Heart right ventricle (tissue), 16 donors: ENCODE data around the gene ZNF550. TPM values are rescaled to one million over a fixed set of nuclear protein-coding genes. Genes with fewer than 3 reads are reported as not detected.
"Not testable (repeated sequence)": the region's sequence is repeated elsewhere in the genome, so short reads cannot be mapped to it uniquely, and the experiment has no call there.

ENCODE experiments used
- ATAC-seq, 8 donors: fragments of 200-7000 bp; cut with Tn5 transposase; one replicate each; pipeline ENCODE4 v1.9.1; 2020; ENCODE audit warnings: mild to moderate bottlenecking in 8 of 8, moderate library complexity in 8 of 8, moderate number of reproducible peaks in 1 of 8
- DNase-seq, 2 donors: peaks; one replicate each; pipeline ENCODE4 v3.0.0-alpha.2; 2020
- H3K27ac ChIP-seq, 10 donors: fragments of 200-600 bp; sonication (generic) in 2 of 10; one replicate each; pipeline versions ENCODE4 v1.5.0 to v1.8.0; 2020 to 2022; ENCODE audit warnings: mild to moderate bottlenecking in 3 of 10
- H3K27me3 ChIP-seq, 7 donors: fragments of 200-600 bp; one replicate each; pipeline ENCODE4 v1.8.0; 2021 to 2022; ENCODE audit warnings: mild to moderate bottlenecking in 2 of 7
- H3K36me3 ChIP-seq, 9 donors: fragments of 200-600 bp; sonication (generic) in 1 of 9; one replicate each; pipeline versions ENCODE4 v1.5.0 to v1.8.0; 2020 to 2022; ENCODE audit warnings: mild to moderate bottlenecking in 2 of 9
- H3K4me1 ChIP-seq, 9 donors: fragments of 200-600 bp; sonication (generic) in 1 of 9; one replicate each; pipeline versions ENCODE4 v1.5.0 to v1.8.0; 2020 to 2022; ENCODE audit warnings: mild to moderate bottlenecking in 4 of 9
- H3K4me3 ChIP-seq, 10 donors: fragments of 200-600 bp; sonication (generic) in 2 of 10; one replicate each; pipeline versions ENCODE4 v1.5.0 to v1.8.0; 2020 to 2022; ENCODE audit warnings: mild to moderate bottlenecking in 7 of 10, moderate library complexity in 2 of 10
- H3K9me3 ChIP-seq, 11 donors: fragments of 200-600 bp in 10 of 11; sonication (generic) in 2 of 11; one replicate each; pipeline versions ENCODE4 v1.5.0 to v1.8.0; 2013 to 2022; ENCODE audit warnings: mild to moderate bottlenecking in 2 of 11, control low read depth in 1 of 11, moderate library complexity in 1 of 11
- WGBS, 2 donors: extraction: QIAGEN DNeasy Blood & Tissue Kit; methylation state at CpG; one replicate each; pipeline ENCODE4 v1.1.7; 2013; ENCODE audit warnings: inconsistent platforms in 1 of 2; 5-methylcytosine and 5-hydroxymethylcytosine counted together
- intact Hi-C, 10 donors: fragments of 100-400 bp; cut with DNase I; formaldehyde crosslinking; loops; one replicate each; pipeline versions ENCODE4 v1.11.1 to v1.14.2; 2022
- polyA plus RNA-seq, 2 donors: library from polyadenylated mRNA; stranded (reverse); fragments of 200-250 nt; gene quantifications; one replicate each; pipeline ENCODE4 v1.2.3, GENCODE V29; 2013
- total RNA-seq, 10 donors: library from RNA; stranded (reverse); fragmentation: NEBNext Ultra II Directional in 3 of 10; extraction: Animal tissue kit (Norgen Biotek cat#: 25700) in 3 of 10; gene quantifications; one replicate each; pipeline versions ENCODE4 v1.2.1 to v1.2.4, GENCODE V29; 2021 to 2023
- TF ChIP-seq, protein P1 (sequence below), 9 donors: fragments of 200-600 bp; sonication (generic) in 2 of 9; IDR thresholded peaks; one replicate each; pipeline versions ENCODE4 v1.5.0 to v1.8.0; 2021 to 2022; ENCODE audit warnings: antibody characterized with exemption in 9 of 9, mild to moderate bottlenecking in 5 of 9, moderate library complexity in 1 of 9
- donor health status: Arrhythmogenic right ventricular cardiomyopathy.
- donor health status: ischemic (EF 13 %, LVEDD 7.1; RV severe dilation, severe dysfunction).
- donor health status: healthy with polysubstance abuse.
- donor health status: DM: no; HTN: yes; CAD: no.
- donor health status: DM: no; HTN: no; CAD: no.
- donor health status: ischemic (EF 25% LVEDD 6.9; RV normal size, moderate dysfunction).
- donor health status: ischemic (EF 25% LVEDD 5.7; RV mildly dilated, moderate dysfunction).
- donor health status: healthy.
- donor health status: DM: yes; HTN: yes; CAD: no.
- donor health status: Ischemic cardiomyopathy.
- donor health status: ischemic (EF 35%, LVEDD 5.7; RV mildly dilated, moderate dysfunction).
- donor health status: nonischemic (EF 11% LVEDD 7.7; RV severe dilation, severe dysfunction).
- donor health status: DM: yes; HTN: yes; CAD: no.
- donor health status: PGD.
- donor health status: ischemic (EF 29% LVEDD 5.4; RV normal size, mild dysfunction).
- donor health status: nonischemic (EF 23%, LVEDD 6.1; RV moderate dilation, normal function).

ZNF550 gene
- total and polyA plus RNA-seq, 12 donors, result 3.3 to 9.7 (median 7.3) TPM

DNA sequence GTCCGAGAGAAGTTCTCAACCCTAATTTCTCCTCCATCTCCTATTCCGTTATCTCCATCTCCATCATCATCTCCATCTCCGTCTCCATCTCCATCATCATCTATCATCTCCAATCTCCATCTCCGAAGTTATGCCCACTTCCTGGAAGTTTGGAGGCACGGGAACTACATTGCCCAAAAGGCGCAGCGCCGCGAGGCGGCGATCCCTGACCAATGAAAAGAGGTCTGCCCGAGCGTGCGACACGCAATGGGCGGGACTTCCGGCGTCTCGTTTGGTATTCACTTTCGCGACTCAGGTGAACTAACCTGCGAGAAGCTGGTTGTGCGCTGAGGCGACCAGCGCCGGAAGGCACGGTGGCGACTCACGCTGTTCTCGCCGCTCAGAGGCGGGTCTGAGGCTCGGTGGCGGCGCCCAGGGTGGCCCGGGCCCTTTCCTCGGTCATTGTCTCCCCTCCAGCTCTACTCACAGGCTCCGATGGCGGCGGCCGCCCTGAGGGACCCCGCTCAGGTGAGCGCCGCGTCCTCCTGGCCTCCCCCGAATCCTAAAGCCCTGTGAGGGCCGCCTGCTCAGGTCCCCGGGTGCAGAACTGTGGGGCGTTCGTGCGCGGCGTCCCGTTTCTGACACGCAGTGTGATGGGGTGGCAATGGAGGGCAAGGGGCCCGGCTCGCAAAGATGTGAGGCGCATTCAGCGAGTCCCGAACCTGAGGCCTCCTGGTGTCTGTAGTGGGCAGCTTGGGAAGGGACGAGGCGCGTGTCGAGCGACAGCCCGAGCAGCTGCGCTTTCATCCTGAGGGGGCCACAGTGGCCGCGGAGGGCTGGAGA is 72.0 kb downstream of the ZNF550 start, which contains the start of gene ZNF419:
ZNF419 (plus strand) TSS at position 274 of the 822 bp plus-strand sequence; CDS start at position 475, 201 bp downstream.
- Histone ChIP-seq H3K36me3 (peaks cover 0 to 27% (median 8%) of the 10 kb centered on the region in 9 donors), H3K4me3 (peak within 1 kb of the TSS; percentile 64 to 100 (median 97)), H3K27ac (peak within 1 kb of the TSS; percentile 56 to 89 (median 76)), H3K9me3 (peaks cover 0 to 15% (median 0%) of the 10 kb centered on the region in 11 donors), H3K4me1 (peaks cover 6 to 11% (median 8%) of the 10 kb centered on the region in 9 donors)
- peak; percentile 92 to 94 for DNase-seq
- TF ChIP-seq, protein P1, sequence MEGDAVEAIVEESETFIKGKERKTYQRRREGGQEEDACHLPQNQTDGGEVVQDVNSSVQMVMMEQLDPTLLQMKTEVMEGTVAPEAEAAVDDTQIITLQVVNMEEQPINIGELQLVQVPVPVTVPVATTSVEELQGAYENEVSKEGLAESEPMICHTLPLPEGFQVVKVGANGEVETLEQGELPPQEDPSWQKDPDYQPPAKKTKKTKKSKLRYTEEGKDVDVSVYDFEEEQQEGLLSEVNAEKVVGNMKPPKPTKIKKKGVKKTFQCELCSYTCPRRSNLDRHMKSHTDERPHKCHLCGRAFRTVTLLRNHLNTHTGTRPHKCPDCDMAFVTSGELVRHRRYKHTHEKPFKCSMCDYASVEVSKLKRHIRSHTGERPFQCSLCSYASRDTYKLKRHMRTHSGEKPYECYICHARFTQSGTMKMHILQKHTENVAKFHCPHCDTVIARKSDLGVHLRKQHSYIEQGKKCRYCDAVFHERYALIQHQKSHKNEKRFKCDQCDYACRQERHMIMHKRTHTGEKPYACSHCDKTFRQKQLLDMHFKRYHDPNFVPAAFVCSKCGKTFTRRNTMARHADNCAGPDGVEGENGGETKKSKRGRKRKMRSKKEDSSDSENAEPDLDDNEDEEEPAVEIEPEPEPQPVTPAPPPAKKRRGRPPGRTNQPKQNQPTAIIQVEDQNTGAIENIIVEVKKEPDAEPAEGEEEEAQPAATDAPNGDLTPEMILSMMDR (IDR thresholded peaks at IDR 0.05), result peak in 3 of 9 donors; percentile 23 to 40 (median 24)
- peak; percentile 97 to 99 (median 98) for ATAC-seq
- intact Hi-C loops, H3K27me3 ChIP-seq: not testable (repeated sequence)
- WGBS, 2 donors, result 1% methylated on average over 55 to 58 of the region's 69 CpGs

Other genes with a start within 250 kb of the ZNF550 start
- 1 to 10 TPM; 5.5 to 9.2 (median 7.0) TPM for gene ZNF543, start 239.4 kb downstream of the ZNF550 start, total RNA-seq
- 1 to 10 TPM in 1 of 2 donors, under 1 TPM in 1; 0.86 to 2.1 TPM for gene ZNF543, start 239.4 kb downstream of the ZNF550 start, polyA plus RNA-seq
- gene ZNF304, start 208.6 kb downstream of the ZNF550 start, total RNA-seq, result 10 to 100 TPM in 8 of 10 donors, 1 to 10 TPM in 2; 8.0 to 15.7 (median 11.4) TPM
- gene ZNF304, start 208.6 kb downstream of the ZNF550 start, polyA plus RNA-seq, result 1 to 10 TPM; 3.4 to 3.7 TPM
- gene TRAPPC2B, start 196.3 kb downstream of the ZNF550 start, total RNA-seq, result 10 to 100 TPM in 7 of 10 donors, 1 to 10 TPM in 3; 8.1 to 18.8 (median 11.4) TPM
- 10 to 100 TPM; 31.8 to 37.5 TPM for gene TRAPPC2B, start 196.3 kb downstream of the ZNF550 start, polyA plus RNA-seq
- 1 to 10 TPM; 2.0 to 4.2 (median 2.8) TPM for gene ZNF547, start 196.3 kb downstream of the ZNF550 start, total RNA-seq
- 1 to 10 TPM; 1.4 to 4.2 TPM for gene ZNF547, start 196.3 kb downstream of the ZNF550 start, polyA plus RNA-seq
- 10 to 100 TPM; 12.7 to 18.8 (median 14.2) TPM for gene ZNF548, start 170.0 kb downstream of the ZNF550 start, total RNA-seq
- gene ZNF548, start 170.0 kb downstream of the ZNF550 start, polyA plus RNA-seq, result 1 to 10 TPM; 5.3 to 7.8 TPM
- 10 to 100 TPM in 5 of 10 donors, 1 to 10 TPM in 5; 7.7 to 11.6 (median 10.0) TPM for gene ZNF17, start 148.7 kb downstream of the ZNF550 start, total RNA-seq
- 1 to 10 TPM; 3.4 to 4.2 TPM for gene ZNF17, start 148.7 kb downstream of the ZNF550 start, polyA plus RNA-seq
- 1 to 10 TPM; 1.7 to 7.7 (median 2.4) TPM for gene ZNF749, start 124.5 kb downstream of the ZNF550 start, total RNA-seq
- gene ZNF749, start 124.5 kb downstream of the ZNF550 start, polyA plus RNA-seq, result 10 to 100 TPM in 1 of 2 donors, 1 to 10 TPM in 1; 2.9 to 12.8 TPM
- 1 to 10 TPM; 1.9 to 6.5 (median 4.5) TPM for gene VN1R1, start 102.7 kb downstream of the ZNF550 start, total RNA-seq
- gene VN1R1, start 102.7 kb downstream of the ZNF550 start, polyA plus RNA-seq, result 1 to 10 TPM in 1 of 2 donors, under 1 TPM in 1; 0.88 to 1.8 TPM
- 10 to 100 TPM; 18.6 to 27.4 (median 23.2) TPM for gene ZNF772, start 82.3 kb downstream of the ZNF550 start, total RNA-seq
- 1 to 10 TPM; 2.4 to 2.7 TPM for gene ZNF772, start 82.3 kb downstream of the ZNF550 start, polyA plus RNA-seq
- gene ZNF419, start 72.1 kb downstream of the ZNF550 start, total RNA-seq, result 1 to 10 TPM; 5.4 to 9.1 (median 7.8) TPM
- gene ZNF419, start 72.1 kb downstream of the ZNF550 start, polyA plus RNA-seq, result 1 to 10 TPM; 5.0 to 9.2 TPM
- gene ZNF773, start 59.9 kb downstream of the ZNF550 start, total RNA-seq, result 1 to 10 TPM; 3.1 to 6.4 (median 5.0) TPM
- 1 to 10 TPM; 2.4 to 3.2 TPM for gene ZNF773, start 59.9 kb downstream of the ZNF550 start, polyA plus RNA-seq
- gene ZNF549, start 32.5 kb downstream of the ZNF550 start, total RNA-seq, result 1 to 10 TPM; 3.0 to 5.1 (median 3.8) TPM
- 1 to 10 TPM; 2.1 to 2.9 TPM for gene ZNF549, start 32.5 kb downstream of the ZNF550 start, polyA plus RNA-seq
- 1 to 10 TPM; 2.9 to 6.5 (median 4.6) TPM for gene ZNF416, start 19.0 kb upstream of the ZNF550 start, total RNA-seq
- 1 to 10 TPM; 1.7 to 3.0 TPM for gene ZNF416, start 19.0 kb upstream of the ZNF550 start, polyA plus RNA-seq
- gene ZIK1, start 24.3 kb upstream of the ZNF550 start, total RNA-seq, result 1 to 10 TPM; 2.7 to 5.4 (median 4.5) TPM
- 1 to 10 TPM; 1.2 to 3.7 TPM for gene ZIK1, start 24.3 kb upstream of the ZNF550 start, polyA plus RNA-seq
- 1 to 10 TPM; 3.2 to 5.6 (median 4.4) TPM for gene ZNF530, start 40.0 kb upstream of the ZNF550 start, total RNA-seq
- gene ZNF530, start 40.0 kb upstream of the ZNF550 start, polyA plus RNA-seq, result 1 to 10 TPM; 4.7 to 5.8 TPM
- 10 to 100 TPM in 8 of 10 donors, 1 to 10 TPM in 2; 9.5 to 18.0 (median 12.7) TPM for gene ZNF134, start 54.4 kb upstream of the ZNF550 start, total RNA-seq
- gene ZNF134, start 54.4 kb upstream of the ZNF550 start, polyA plus RNA-seq, result 1 to 10 TPM; 5.4 to 6.2 TPM
- gene ZNF211, start 73.3 kb upstream of the ZNF550 start, total RNA-seq, result 10 to 100 TPM in 6 of 10 donors, 1 to 10 TPM in 4; 9.2 to 14.1 (median 10.4) TPM
- 10 to 100 TPM in 1 of 2 donors, 1 to 10 TPM in 1; 5.7 to 26.6 TPM for gene ZNF211, start 73.3 kb upstream of the ZNF550 start, polyA plus RNA-seq
- gene ZSCAN4, start 109.1 kb upstream of the ZNF550 start, total RNA-seq, result under 1 TPM in 5 of 10 donors, not detected in 5; 0.10 to 0.57 (median 0.19) TPM
- under 1 TPM; 0.03 to 0.29 TPM for gene ZSCAN4, start 109.1 kb upstream of the ZNF550 start, polyA plus RNA-seq
- gene ZNF551, start 122.1 kb upstream of the ZNF550 start, total RNA-seq, result 1 to 10 TPM; 3.3 to 5.5 (median 4.1) TPM
- 1 to 10 TPM; 1.8 to 1.9 TPM for gene ZNF551, start 122.1 kb upstream of the ZNF550 start, polyA plus RNA-seq
- 1 to 10 TPM; 2.8 to 5.7 (median 4.4) TPM for gene ZNF154, start 149.3 kb upstream of the ZNF550 start, total RNA-seq
- gene ZNF154, start 149.3 kb upstream of the ZNF550 start, polyA plus RNA-seq, result 1 to 10 TPM; 1.2 to 6.4 TPM
- 10 to 100 TPM in 1 of 10 donors, 1 to 10 TPM in 9; 5.8 to 10.4 (median 7.7) TPM for gene ZNF671, start 167.8 kb upstream of the ZNF550 start, total RNA-seq
- 1 to 10 TPM; 3.9 to 6.8 TPM for gene ZNF671, start 167.8 kb upstream of the ZNF550 start, polyA plus RNA-seq
- gene ZNF776, start 187.0 kb upstream of the ZNF550 start, total RNA-seq, result 10 to 100 TPM in 9 of 10 donors, 1 to 10 TPM in 1; 9.5 to 18.0 (median 13.4) TPM
- gene ZNF776, start 187.0 kb upstream of the ZNF550 start, polyA plus RNA-seq, result 1 to 10 TPM; 4.1 to 6.5 TPM
- gene ZNF586, start 209.8 kb upstream of the ZNF550 start, total RNA-seq, result 10 to 100 TPM in 6 of 10 donors, 1 to 10 TPM in 4; 7.6 to 14.4 (median 11.0) TPM
- 1 to 10 TPM; 6.7 to 8.8 TPM for gene ZNF586, start 209.8 kb upstream of the ZNF550 start, polyA plus RNA-seq